Measurements from ENCODE around the gene TRIM38.

- TF ChIP-seq EZH2 (IDR thresholded peaks at IDR 0.05; ENCODE audit: borderline replicate concordance, insufficient read depth, low read length, poor library complexity, severe bottlenecking) (no peak), CTCF (IDR thresholded peaks at IDR 0.05; ENCODE audit: poor library complexity, severe bottlenecking) (no peak), SMC3 (conservative IDR thresholded peaks at IDR 0.05; ENCODE audit: poor library complexity) (no peak), EP300 (conservative IDR thresholded peaks at IDR 0.05; ENCODE audit: poor library complexity, severe bottlenecking) (no peak), POLR2AphosphoS5 (IDR thresholded peaks at IDR 0.05) (no peak), RAD21 (conservative IDR thresholded peaks at IDR 0.05) (no peak), REST (IDR thresholded peaks at IDR 0.05; ENCODE audit: borderline replicate concordance) (no peak)
These were observed 34.8 kb upstream of the TRIM38 start for GRCh38 chr6:25927756-25928216.

Data from neural cell (in vitro differentiated cells).